GM21576 (cell line): Measurements from ENCODE around the gene ECPAS.
"Not testable (repeated sequence)": the region's sequence is repeated elsewhere in the genome, so short reads cannot be mapped to it uniquely, and the experiment has no call there.

Experiments
- ATAC-seq: cut with Tn5 transposase; IDR thresholded peaks from one replicate; pipeline ENCODE4 v1.9.1; 2021; ENCODE audit warnings: mild to moderate bottlenecking, moderate library complexity; ENCODE audit not compliant: unreplicated experiment

Gene ECPAS

GRCh38 chr9:111474385-111474784 lies 9.8 kb downstream of the ECPAS start:
- ATAC-seq, result no peak

GRCh38 chr9:111467778-111468367 lies 16.3 kb downstream of the ECPAS start:
- no peak for ATAC-seq

GRCh38 chr9:111463048-111463447 lies 21.1 kb downstream of the ECPAS start:
- no peak for ATAC-seq

- ATAC-seq, result no peak
Measured at GRCh38 chr9:111458139-111459009, 25.8 kb downstream of the ECPAS start.

GRCh38 chr9:111456529-111456928 lies 27.7 kb downstream of the ECPAS start:
- ATAC-seq, result peak; percentile 40

GRCh38 chr9:111455638-111456037 lies 28.5 kb downstream of the ECPAS start:
- ATAC-seq, result no peak

- no peak for ATAC-seq
Measured at GRCh38 chr9:111454751-111455150, 29.4 kb downstream of the ECPAS start.

GRCh38 chr9:111451570-111451969 lies 32.6 kb downstream of the ECPAS start:
- ATAC-seq, result no peak

- ATAC-seq, result no peak
Measured at GRCh38 chr9:111450124-111450523, 34.1 kb downstream of the ECPAS start.

- ATAC-seq, result no peak
Measured at GRCh38 chr9:111449705-111450104, 34.5 kb downstream of the ECPAS start.

GRCh38 chr9:111445799-111446198 lies 38.4 kb downstream of the ECPAS start:
- not testable (repeated sequence) for ATAC-seq

- ATAC-seq, result no peak
Measured at GRCh38 chr9:111443454-111443853, 40.7 kb downstream of the ECPAS start.

GRCh38 chr9:111442360-111443027 lies 41.7 kb downstream of the ECPAS start:
- ATAC-seq, result no peak

- ATAC-seq, result no peak
Measured at GRCh38 chr9:111440226-111440625, 44.0 kb downstream of the ECPAS start.

GRCh38 chr9:111438541-111439235 lies 45.5 kb downstream of the ECPAS start:
- no peak for ATAC-seq

GRCh38 chr9:111436571-111436970 lies 47.6 kb downstream of the ECPAS start:
- no peak for ATAC-seq

- ATAC-seq, result no peak
Measured at GRCh38 chr9:111433082-111433481, 51.1 kb downstream of the ECPAS start.

GRCh38 chr9:111431684-111432083 lies 52.5 kb downstream of the ECPAS start:
- ATAC-seq, result no peak

GRCh38 chr9:111429175-111429574 lies 55.0 kb downstream of the ECPAS start:
- no peak for ATAC-seq

GRCh38 chr9:111427186-111427585 lies 57.0 kb downstream of the ECPAS start:
- ATAC-seq, result no peak

- ATAC-seq, result no peak
Measured at GRCh38 chr9:111423389-111423788, 60.8 kb downstream of the ECPAS start.
